HepG2 (cell line): Measurements from ENCODE around the gene NGEF. TPM values are rescaled to one million over a fixed set of nuclear protein-coding genes. Genes with fewer than 3 reads are reported as not detected.

ENCODE experiments used
- CENPT ChIP-seq: sonication (generic); formaldehyde crosslinking; IDR thresholded peaks from 2 replicates; pipeline ENCODE4 v1.8.0; 2022; ENCODE audit warnings: low read depth, mild to moderate bottlenecking, moderate library complexity, missing genetic modification reagents
- HES4 ChIP-seq: sonication (generic); formaldehyde crosslinking; IDR thresholded peaks from 2 replicates; pipeline ENCODE4 v1.9.0; 2021; ENCODE audit warnings: mild to moderate bottlenecking, missing genetic modification reagents, borderline replicate concordance
- HOXA9 ChIP-seq: sonication (generic); formaldehyde crosslinking; IDR thresholded peaks from 2 replicates; pipeline ENCODE4 v1.8.1; 2022; ENCODE audit warnings: missing genetic modification reagents, mild to moderate bottlenecking, moderate library complexity, borderline replicate concordance
- MBNL3 ChIP-seq: fragments of 250-450 bp; sonication (Bioruptor Pico); conservative IDR thresholded peaks from 2 replicates; pipeline ENCODE4 v1.8.0; 2022; ENCODE audit warnings: mild to moderate bottlenecking, inconsistent platforms
- NAIF1 ChIP-seq: sonication (generic); formaldehyde crosslinking; IDR thresholded peaks from 2 replicates; pipeline ENCODE4 v1.5.0; 2020; ENCODE audit warnings: mild to moderate bottlenecking, missing genetic modification reagents, borderline replicate concordance
- PHF21A ChIP-seq: sonication (generic); formaldehyde crosslinking; IDR thresholded peaks from 2 replicates; pipeline ENCODE4 v1.5.0; 2020; ENCODE audit warnings: mild to moderate bottlenecking, missing genetic modification reagents
- RCOR2 ChIP-seq: IDR thresholded peaks from 2 replicates; pipeline ENCODE4 v1.6.1; 2016; ENCODE audit warnings: missing biosample characterization, missing genetic modification reagents
- SIN3B ChIP-seq: fragments of 150-350 bp; IDR thresholded peaks from 2 replicates; pipeline ENCODE4 v1.6.1; 2014; ENCODE audit warnings: low read length
- ZBTB38 ChIP-seq: sonication (generic); formaldehyde crosslinking; IDR thresholded peaks from 2 replicates; pipeline ENCODE4 v1.5.1; 2020; ENCODE audit warnings: mild to moderate bottlenecking, missing genetic modification reagents
- ZFP37 ChIP-seq: sonication (generic); formaldehyde crosslinking; IDR thresholded peaks from 2 replicates; pipeline ENCODE4 v1.4.0; 2020; ENCODE audit warnings: missing genetic modification reagents, borderline replicate concordance
- ZFP62 ChIP-seq: sonication (generic); formaldehyde crosslinking; IDR thresholded peaks from 2 replicates; pipeline ENCODE4 v1.4.0; 2020; ENCODE audit warnings: missing genetic modification reagents
- ZFYVE20 ChIP-seq: sonication (generic); formaldehyde crosslinking; IDR thresholded peaks from 2 replicates; pipeline ENCODE4 v1.8.0; 2023; ENCODE audit warnings: low read depth, mild to moderate bottlenecking, moderate library complexity, missing genetic modification reagents, borderline replicate concordance
- ZKSCAN8 ChIP-seq: IDR thresholded peaks from 2 replicates; pipeline ENCODE4 v1.6.1; 2016; ENCODE audit warnings: borderline replicate concordance, missing genetic modification reagents, missing compliant biosample characterization
- ZNF232 ChIP-seq: sonication (generic); formaldehyde crosslinking; IDR thresholded peaks from 2 replicates; pipeline ENCODE4 v1.4.0; 2020; ENCODE audit warnings: missing genetic modification reagents, borderline replicate concordance
- ZNF234 ChIP-seq: sonication (generic); formaldehyde crosslinking; conservative IDR thresholded peaks from 2 replicates; pipeline ENCODE4 v1.5.1; 2020; ENCODE audit warnings: mild to moderate bottlenecking, missing genetic modification reagents
- polyA plus RNA-seq, 8 experiments: library from polyadenylated mRNA; depleted of rRNA in 3 of 8; stranded (reverse) in 7 of 8; unstranded in 1 of 8; fragments of >200 nt; fragmentation: Illumina TruSeq in 4 of 8; extraction: Trizol in 4 of 8; gene quantifications; 2 replicates each; pipeline versions ENCODE4 v1.2.1 to v1.2.3, GENCODE V29; 2011 to 2016; ENCODE audit warnings: low read depth in 4 of 8, missing spikeins in 1 of 8, mixed read lengths in 1 of 8; ENCODE audit not compliant: insufficient read depth in 1 of 8
- total RNA-seq, 5 experiments: library from RNA; depleted of rRNA; stranded (reverse); fragments of >200 nt; fragmentation: Illumina TruSeq; extraction: Trizol; gene quantifications; 2 replicates each; pipeline ENCODE4 v1.2.3, GENCODE V29; 2016; ENCODE audit warnings: low read depth in 1 of 5
- TF ChIP-seq, protein P1 (sequence below): sonication (generic); formaldehyde crosslinking; conservative IDR thresholded peaks from 2 replicates; pipeline ENCODE4 v1.8.0; 2022; ENCODE audit warnings: low read depth, missing genetic modification reagents
- TF ChIP-seq, protein P2 (sequence below): sonication (generic); formaldehyde crosslinking; IDR thresholded peaks from 2 replicates; pipeline ENCODE4 v1.4.0; 2020; ENCODE audit warnings: mild to moderate bottlenecking, missing genetic modification reagents
- TF ChIP-seq, protein P3 (sequence below): sonication (generic); formaldehyde crosslinking; IDR thresholded peaks from 2 replicates; pipeline ENCODE4 v1.4.0; 2020; ENCODE audit warnings: missing genetic modification reagents, borderline replicate concordance
- TF ChIP-seq, protein P4 (sequence below): sonication (generic); formaldehyde crosslinking; IDR thresholded peaks from 2 replicates; pipeline ENCODE4 v1.5.0; 2020; ENCODE audit warnings: missing genetic modification reagents
- TF ChIP-seq, protein P5 (sequence below): sonication (generic); formaldehyde crosslinking; IDR thresholded peaks from 2 replicates; pipeline ENCODE4 v1.8.0; 2022; ENCODE audit warnings: missing genetic modification reagents, mild to moderate bottlenecking, borderline replicate concordance
- TF ChIP-seq, protein P6 (sequence below): sonication (generic); formaldehyde crosslinking; IDR thresholded peaks from 2 replicates; pipeline ENCODE4 v1.4.0; 2020; ENCODE audit warnings: mild to moderate bottlenecking, low read depth, missing genetic modification reagents

The NGEF gene
- total and polyA plus RNA-seq, 2 of the 13 experiments (the other 11 are each of a cell fraction or from before 2014, with no cell fraction given) = 14.4 to 36.9 TPM

DNA sequence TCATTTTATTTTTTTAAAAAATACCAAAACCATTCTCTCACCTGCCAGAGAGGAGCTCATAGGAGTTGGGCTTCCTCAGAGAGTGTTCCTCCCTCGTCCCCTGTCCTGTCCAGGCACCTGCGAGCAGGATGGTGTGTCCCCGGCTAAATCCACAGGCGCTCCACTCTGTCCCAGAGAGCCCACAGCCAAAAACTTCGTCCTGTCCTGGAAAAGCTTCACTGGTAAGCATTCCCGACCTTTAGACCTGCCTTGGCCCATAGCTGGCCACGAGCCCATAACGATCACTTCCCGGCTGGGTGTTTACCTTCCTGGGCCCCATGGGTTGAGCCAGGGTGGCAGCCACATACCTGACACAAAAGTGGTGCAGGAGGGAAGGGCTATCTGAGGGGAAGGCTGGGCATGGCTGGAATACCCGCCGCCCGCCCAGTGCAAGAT, at the start of gene NGEF (continued):
- TF ChIP-seq, protein P1, sequence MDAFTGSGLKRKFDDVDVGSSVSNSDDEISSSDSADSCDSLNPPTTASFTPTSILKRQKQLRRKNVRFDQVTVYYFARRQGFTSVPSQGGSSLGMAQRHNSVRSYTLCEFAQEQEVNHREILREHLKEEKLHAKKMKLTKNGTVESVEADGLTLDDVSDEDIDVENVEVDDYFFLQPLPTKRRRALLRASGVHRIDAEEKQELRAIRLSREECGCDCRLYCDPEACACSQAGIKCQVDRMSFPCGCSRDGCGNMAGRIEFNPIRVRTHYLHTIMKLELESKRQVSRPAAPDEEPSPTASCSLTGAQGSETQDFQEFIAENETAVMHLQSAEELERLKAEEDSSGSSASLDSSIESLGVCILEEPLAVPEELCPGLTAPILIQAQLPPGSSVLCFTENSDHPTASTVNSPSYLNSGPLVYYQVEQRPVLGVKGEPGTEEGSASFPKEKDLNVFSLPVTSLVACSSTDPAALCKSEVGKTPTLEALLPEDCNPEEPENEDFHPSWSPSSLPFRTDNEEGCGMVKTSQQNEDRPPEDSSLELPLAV (CRISPR knock-in tag) = no peak
- TF ChIP-seq ZKSCAN8 (CRISPR knock-in tag) (peak; percentile 94; the same call in 1 of the 2 replicates), NAIF1 (CRISPR knock-in tag) (no peak), ZFP62 (CRISPR knock-in tag) (no peak), ZNF232 (CRISPR knock-in tag) (no peak), RCOR2 (peak; percentile 77; the same call in 1 of the 2 replicates), ZNF234 (no peak), MBNL3 (CRISPR knock-in tag) (no peak), SIN3B (no peak), ZBTB38 (peak; percentile 55; the same call in 1 of the 2 replicates), HES4 (CRISPR knock-in tag) (no peak), ZFP37 (CRISPR knock-in tag) (no peak), PHF21A (peak; percentile 90), CENPT (CRISPR knock-in tag) (no peak), ZFYVE20 (CRISPR knock-in tag) (0 out of 2 replicates have a peak, but pooled peaks have one; percentile 42), HOXA9 (CRISPR knock-in tag) (no peak)
- TF ChIP-seq, protein P2, sequence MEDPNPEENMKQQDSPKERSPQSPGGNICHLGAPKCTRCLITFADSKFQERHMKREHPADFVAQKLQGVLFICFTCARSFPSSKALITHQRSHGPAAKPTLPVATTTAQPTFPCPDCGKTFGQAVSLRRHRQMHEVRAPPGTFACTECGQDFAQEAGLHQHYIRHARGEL (CRISPR knock-in tag) = no peak
- TF ChIP-seq, protein P3, sequence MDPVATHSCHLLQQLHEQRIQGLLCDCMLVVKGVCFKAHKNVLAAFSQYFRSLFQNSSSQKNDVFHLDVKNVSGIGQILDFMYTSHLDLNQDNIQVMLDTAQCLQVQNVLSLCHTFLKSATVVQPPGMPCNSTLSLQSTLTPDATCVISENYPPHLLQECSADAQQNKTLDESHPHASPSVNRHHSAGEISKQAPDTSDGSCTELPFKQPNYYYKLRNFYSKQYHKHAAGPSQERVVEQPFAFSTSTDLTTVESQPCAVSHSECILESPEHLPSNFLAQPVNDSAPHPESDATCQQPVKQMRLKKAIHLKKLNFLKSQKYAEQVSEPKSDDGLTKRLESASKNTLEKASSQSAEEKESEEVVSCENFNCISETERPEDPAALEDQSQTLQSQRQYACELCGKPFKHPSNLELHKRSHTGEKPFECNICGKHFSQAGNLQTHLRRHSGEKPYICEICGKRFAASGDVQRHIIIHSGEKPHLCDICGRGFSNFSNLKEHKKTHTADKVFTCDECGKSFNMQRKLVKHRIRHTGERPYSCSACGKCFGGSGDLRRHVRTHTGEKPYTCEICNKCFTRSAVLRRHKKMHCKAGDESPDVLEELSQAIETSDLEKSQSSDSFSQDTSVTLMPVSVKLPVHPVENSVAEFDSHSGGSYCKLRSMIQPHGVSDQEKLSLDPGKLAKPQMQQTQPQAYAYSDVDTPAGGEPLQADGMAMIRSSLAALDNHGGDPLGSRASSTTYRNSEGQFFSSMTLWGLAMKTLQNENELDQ (CRISPR knock-in tag) = peak; percentile 87; the same call in 1 of the 2 replicates
- TF ChIP-seq, protein P4, sequence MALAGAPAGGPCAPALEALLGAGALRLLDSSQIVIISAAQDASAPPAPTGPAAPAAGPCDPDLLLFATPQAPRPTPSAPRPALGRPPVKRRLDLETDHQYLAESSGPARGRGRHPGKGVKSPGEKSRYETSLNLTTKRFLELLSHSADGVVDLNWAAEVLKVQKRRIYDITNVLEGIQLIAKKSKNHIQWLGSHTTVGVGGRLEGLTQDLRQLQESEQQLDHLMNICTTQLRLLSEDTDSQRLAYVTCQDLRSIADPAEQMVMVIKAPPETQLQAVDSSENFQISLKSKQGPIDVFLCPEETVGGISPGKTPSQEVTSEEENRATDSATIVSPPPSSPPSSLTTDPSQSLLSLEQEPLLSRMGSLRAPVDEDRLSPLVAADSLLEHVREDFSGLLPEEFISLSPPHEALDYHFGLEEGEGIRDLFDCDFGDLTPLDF (CRISPR knock-in tag) = no peak; the same call in 1 of the 2 replicates
- TF ChIP-seq, protein P5, sequence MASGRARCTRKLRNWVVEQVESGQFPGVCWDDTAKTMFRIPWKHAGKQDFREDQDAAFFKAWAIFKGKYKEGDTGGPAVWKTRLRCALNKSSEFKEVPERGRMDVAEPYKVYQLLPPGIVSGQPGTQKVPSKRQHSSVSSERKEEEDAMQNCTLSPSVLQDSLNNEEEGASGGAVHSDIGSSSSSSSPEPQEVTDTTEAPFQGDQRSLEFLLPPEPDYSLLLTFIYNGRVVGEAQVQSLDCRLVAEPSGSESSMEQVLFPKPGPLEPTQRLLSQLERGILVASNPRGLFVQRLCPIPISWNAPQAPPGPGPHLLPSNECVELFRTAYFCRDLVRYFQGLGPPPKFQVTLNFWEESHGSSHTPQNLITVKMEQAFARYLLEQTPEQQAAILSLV (CRISPR knock-in tag) = no peak
- TF ChIP-seq, protein P6, sequence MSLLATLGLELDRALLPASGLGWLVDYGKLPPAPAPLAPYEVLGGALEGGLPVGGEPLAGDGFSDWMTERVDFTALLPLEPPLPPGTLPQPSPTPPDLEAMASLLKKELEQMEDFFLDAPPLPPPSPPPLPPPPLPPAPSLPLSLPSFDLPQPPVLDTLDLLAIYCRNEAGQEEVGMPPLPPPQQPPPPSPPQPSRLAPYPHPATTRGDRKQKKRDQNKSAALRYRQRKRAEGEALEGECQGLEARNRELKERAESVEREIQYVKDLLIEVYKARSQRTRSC (CRISPR knock-in tag) = no peak; the same call in 1 of the 2 replicates
